GM19328 (cell line): Measurements from ENCODE around the gene MARCHF2.

ENCODE experiments used
- ATAC-seq: cut with Tn5 transposase; IDR thresholded peaks from one replicate; pipeline ENCODE4 v1.9.1; 2021; ENCODE audit warnings: mild to moderate bottlenecking, moderate library complexity; ENCODE audit not compliant: unreplicated experiment

The MARCHF2 gene

DNA sequence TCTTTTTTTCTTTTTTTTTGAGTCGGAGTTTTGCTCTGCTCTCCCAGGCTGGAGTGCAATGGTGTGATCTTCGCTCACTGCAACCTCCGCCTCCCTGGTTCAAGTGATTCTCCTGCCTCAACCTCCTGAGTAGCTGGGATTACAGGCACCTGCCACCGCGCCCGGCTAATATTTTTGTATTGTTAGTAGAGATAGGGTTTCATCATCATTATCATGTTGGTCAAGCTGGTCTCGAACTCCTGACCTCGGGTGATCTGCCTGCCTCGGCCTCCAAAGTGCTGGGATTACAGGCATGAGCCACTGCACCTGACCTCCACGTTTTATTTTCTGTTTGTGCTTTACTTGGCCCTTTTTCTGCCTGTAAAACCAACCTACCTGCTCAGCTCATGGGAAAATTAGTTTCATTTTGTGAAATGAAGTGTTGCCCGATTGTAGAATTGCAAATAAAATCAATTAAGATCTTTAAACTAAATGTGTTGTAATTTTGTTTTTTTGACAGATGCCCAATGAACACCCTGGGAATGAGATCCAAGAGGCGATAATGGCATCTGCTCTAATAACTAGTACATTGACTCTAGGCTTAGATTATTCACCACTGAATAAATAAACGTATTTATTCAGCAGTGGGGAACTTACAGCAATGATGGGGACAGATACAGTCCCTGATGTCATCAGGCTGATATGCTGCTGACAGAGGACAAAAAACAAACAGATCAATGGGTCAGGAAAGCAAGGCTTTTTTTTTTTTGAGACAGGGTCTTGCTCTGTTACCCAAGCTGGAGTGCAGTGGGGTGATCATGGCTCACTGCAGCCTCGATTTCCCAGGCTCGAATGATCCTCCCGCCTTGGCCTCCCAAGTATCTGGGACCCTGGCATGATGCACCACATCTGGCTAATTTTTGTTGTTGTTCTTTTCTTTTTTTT lies 25.2 kb upstream of the MARCHF2 start:
- ATAC-seq, result no peak

DNA sequence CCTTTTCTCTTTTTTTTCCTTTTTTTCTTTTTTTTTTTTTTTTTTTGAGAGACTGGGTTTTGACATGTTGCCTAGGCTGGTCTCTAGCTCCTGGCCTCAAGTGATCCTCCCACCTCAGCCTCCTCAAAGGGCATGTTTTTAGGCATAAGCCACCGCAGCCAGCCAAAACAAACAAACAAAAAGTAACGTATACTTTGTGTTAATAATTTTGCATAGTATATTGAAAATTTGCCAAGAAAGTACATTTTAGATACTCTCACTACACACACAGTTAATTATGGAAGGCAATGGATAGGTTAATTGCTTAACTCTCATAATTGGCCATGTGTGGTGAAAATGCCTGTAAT lies 24.5 kb upstream of the MARCHF2 start:
- ATAC-seq, result no peak

DNA sequence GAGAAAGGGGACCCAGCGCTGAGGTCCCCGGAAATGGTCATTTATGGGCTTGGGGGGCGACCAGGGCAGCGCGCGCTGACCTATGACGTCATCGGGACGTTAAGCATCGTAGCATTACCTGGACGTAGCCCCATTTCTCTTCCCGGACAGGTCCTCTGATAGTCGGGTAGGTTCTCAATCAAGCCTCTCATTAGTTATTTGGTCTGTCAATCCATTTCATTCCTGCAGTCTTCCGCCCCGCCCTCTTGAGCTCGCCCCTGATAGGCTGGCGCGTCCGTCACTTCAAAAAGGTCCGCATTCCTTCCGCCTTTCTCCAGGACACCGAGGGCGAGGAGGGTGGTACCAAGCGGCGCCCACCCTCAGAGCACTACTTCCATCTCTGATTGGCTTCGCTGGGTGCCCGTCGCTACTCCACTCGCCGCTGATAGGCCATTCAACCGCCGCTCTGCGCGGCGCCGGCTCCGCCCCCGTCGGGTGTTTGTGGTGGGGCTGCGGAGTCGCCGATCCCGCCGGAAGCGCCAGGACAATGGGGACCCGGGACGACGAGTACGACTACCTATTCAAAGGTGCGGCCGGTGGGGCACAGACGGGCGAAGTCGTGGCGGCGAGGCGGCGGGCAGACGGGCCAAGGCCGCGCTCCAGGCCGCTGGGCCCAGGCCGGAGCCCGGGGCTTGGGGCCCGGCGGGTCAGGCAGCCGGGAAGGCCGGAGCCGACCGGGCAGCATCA lies 23.1 kb upstream of the MARCHF2 start, which contains the start of gene RAB11B:
Gene RAB11B, plus strand, starts transcription at position 470 of the 726 bp plus-strand sequence. Its CDS starts 57 bp downstream, at position 527.
- ATAC-seq, result peak; percentile 86

DNA sequence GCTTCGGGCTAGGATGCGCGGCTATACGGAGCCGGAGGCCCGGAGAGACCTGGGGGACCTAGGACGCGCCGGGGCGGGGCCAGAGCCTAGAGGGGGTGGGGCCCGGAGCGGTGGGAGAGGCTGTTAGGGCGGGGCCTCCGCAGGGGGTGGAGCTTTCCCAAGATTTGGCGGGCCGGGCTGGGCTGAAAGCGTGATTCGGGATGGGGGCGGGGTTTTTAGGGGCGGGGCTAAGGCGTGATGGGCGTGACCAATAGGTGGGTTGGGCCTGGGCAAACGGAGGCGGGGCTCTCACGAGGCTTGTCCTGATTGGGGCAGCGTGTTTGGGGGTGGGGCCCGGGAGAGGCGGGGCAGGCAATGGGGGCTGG lies 22.5 kb upstream of the MARCHF2 start:
- peak; percentile 42 for ATAC-seq

DNA sequence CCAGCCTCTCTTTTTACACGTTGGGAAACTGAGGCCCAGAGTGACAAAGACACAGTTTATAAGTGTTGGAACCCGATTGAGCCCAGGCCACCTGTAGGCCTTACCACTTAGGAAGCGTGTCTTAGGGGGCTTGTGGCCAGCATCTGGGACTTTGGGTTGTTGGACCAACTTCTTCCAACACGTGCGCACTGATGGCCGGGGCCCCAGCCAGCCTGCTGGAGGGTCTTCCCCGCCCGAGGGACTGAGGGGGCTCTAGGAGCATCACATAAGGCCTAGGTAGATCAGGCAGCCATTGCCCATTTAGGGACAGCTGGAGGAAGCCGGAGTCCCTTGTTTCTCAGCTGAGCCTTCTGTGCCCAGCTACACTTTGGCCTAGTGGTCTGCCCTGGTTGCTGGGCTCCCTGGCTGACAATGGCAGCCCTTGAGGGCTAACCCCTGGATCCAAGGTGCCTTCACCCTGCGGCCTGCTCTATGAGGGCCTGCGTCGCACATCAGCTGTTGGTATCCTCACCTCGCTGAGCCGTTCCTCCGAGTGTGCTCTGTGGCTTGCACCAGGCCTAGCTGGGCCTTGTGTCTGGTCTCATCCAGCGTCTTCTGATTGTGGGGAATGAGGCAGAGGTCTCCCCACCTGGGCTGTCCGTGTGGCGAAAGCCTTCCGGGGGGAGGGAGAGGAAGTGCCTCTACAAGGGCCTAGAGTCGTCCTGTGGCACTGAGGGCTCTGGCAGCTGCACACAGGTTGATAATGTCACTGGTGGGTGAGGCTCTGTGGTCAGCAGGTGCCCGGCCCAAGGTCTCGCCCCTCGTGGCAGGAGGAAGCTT lies 21.7 kb upstream of the MARCHF2 start:
- no peak for ATAC-seq

DNA sequence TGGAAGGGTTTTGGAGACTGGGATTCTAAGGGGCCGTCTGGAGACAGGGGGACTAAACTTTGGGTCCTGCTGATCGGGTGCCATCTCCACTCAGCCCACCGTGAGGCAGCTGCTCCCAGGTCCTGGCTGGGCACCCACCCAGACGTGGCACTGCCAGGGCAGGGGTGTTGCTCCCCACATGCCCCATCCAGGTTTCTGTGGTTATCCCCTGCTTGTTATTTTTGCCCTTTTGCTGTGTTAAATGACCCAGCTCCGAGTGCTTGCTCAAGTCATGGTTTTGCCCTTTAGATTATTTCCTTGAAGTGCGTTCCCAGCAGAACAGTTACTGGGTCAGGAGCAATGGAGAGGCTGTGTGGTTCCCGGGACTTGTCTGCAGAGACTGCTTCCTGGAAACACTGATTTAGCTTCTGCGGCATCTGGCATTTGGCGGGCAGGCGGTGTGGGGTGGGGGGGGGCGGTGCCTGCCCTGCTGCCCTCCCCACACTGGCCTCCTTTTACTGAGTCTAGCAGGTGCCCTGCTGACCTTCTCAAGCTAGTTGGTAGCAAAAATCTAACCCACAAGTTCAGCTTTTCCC lies 21.0 kb upstream of the MARCHF2 start:
- no peak for ATAC-seq

DNA sequence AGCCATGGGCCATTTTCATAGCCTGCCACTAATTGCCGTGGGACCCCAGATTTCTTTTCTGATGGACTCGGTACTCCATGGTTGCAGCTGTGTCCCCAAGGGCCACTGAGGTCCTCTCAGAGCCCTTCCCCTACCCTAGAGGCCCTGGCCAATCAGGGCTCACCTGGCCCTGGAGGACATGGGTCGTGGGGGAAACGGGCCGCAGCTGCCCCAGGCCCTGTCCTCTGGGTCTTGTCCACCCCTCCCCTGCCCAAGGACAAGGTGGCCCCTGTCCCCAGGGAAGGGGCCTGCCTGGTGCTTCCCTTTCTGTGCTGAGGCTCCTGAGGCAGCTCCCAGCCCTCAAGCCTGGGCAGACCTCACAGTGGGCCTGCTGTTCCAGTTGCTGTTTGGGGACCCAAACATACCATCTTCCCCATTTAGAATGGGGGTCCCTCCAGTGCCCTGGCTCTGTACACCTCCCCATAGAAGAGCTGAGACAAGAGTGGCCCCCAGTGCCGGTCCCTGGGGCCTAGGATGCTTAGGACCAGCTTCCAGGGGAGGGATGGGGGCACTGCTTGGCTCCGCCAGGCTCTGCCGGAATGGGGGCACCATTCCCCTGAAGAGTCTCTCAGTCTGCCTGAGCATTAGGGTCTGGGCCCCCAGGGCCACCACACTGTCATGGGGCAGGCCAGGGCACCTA lies 19.8 kb upstream of the MARCHF2 start:
- no peak for ATAC-seq

DNA sequence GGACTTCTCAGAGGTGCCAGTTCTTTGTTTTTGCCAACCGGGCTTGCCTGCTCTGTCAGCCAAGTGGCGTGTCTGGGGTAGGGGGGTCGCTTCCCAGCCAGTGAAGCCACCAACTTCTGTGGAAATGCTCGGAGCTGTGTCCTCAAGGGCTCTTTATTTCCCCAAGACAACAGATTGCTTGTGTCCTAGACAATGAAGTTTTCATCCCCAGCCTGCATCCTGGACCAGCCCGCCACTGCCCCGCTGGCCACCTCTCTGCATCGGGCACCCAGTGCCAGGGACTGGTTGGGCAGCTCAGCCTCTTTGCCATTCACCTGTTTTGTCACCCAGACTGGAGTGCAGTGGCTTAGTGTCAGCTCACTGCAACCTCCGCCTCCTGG lies 19.2 kb upstream of the MARCHF2 start:
- no peak for ATAC-seq

DNA sequence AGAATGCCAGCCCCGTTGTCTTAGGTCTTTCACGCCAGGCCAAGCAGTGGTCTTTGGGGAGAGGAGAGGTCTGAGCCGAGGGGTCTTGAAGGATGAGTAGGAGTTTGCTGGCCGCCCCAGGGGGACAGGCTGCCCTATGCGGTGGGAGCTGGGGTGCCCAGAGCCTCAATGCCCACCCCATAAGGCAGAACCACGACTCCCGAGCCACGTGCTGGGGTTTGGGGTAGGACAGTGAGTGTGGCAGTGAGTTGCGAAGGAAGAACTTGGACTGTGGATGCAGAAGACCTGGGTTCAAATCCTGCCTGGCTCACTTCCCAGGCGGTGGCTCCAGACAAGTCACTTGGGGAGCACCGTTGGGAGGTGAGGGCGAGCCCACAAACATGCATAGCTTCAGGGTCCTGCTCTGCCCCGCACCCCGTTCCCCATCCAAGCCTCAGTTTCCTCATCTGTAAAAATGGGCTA lies 17.5 kb upstream of the MARCHF2 start:
- ATAC-seq, result no peak

DNA sequence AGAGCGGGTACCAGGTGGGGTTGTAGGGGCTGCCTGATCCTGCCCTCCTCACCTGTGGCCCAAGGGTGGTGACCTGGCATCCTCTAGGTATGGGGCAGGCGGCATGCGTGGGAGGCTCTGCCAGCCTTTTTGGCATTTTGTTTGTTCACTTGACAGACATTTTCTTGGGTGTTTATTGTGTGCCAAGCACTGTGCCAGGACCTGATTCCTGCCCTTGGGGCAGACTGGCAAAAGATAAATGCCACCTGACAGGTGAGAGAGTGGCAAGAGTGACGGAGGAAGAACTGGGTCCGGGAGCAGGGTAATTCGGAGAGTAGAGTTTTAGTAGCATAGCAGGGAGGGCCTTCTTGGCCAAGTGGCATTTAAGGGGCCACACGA lies 16.9 kb upstream of the MARCHF2 start:
- ATAC-seq, result no peak

DNA sequence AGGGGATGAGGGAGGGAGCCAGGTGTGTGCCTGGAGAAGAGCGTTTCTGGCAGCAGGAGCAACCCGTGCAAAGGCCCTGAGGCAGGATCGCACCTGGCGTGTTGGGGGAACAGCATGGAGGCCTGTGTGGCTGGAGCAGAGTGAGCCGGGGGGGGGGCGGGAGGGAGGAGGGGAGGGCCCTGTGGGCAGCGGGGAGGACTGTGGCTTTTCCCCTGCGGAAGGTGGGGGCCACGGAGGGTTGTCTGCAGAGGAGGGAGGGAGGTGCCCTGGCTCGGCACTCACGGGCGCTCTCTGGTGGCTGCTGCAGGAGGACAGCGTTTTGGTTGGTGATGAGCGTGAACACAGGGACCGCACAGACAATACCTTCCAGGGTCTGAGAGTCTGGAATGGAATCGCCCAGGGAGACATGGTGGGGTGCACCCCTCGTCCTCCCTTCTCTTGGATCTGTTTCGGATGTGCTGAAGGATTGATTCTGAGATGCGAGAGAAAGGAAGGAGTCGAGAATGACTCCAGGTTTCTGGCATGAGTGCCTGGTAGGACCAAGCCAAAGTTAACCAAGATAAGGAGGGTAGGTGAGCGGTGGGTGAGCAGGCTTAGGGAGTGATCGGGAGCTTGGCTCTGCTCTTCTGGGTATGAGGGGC lies 16.4 kb upstream of the MARCHF2 start:
- no peak for ATAC-seq

DNA sequence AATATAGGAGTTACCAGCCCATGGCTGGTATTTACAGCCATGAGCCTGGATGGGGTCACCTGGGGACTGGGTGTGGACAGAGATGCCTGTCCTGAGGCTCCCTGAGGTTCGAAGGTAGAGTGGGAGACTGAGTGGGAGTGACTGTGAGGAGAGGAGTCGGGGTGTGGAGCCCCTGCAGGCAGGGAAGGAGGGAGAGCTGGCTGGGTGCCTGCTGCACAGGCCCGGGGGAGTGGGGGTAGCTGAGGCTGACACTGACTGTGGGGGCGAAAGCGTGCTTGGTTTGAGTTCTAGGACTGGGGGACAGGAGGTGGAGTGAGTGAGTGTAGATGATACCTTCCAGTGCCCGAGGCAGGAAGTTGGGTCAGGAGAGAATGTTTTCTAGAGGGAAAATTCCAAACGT lies 15.8 kb upstream of the MARCHF2 start:
- ATAC-seq, result no peak

DNA sequence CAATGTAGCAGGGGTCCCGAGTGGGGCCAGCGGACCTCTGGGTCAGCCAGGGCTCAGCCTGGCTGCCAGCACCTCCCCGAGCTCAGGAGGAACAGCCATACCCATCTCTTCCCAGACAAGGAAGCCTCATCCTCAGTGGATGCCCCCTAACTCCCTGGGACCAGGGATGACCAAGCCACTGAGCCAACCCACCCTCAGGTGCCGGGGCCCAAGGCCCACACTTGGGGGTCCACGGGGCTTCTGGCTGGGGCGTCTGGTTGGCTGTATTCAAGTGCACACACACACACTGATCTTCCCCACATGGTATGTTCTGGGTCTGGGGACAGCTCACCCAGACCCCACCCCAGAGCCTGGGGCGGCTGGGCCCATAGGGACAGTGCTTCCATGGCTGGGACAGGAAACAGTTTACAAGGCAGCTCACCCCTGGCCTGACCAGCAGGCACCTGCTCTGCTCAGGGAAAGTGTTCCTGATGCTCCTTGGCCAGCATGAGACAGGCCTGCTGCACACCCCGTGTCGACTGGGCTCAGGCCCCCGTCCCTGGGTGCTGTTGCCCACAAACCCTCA lies 15.3 kb upstream of the MARCHF2 start:
- ATAC-seq, result no peak

DNA sequence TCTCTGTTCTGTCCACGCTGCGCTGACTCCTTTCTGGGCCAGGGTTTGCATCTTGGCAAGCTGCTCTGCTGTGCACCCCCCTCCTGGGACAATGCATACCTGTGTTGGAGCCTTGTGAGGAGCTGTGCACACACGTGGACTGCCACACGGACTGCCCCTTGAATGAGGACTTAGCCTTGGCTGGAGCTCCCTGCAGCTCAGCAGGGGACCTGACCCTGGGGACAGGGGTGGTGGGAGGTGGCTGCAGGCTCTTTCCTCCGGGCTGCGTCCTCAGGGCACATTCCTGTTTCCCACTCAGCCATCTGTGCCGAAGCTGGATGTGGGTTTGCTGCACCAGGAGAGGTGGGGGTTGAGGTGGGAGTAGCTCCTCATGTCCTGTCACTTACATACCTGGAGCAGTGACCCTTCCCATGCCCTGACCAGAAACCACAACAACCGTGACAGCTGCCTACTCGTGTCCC lies 14.8 kb upstream of the MARCHF2 start:
- no peak for ATAC-seq

DNA sequence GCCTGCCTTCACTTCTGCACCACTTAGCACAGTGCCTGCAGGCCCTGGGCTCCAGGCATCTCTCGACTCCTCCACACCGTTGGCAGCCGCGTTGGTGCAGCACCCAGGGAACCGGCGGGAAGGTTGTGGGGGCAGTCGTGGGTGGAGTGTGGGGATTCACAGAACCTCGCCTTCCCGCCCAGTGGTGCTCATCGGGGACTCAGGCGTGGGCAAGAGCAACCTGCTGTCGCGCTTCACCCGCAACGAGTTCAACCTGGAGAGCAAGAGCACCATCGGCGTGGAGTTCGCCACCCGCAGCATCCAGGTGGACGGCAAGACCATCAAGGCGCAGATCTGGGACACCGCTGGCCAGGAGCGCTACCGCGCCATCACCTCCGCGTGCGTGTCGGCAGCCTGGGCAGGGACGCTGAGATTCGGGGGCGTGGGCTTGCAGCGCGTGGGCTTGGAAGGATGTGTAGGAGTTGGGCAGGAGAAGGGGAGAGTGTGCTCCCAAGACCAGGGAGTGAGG lies 13.4 kb upstream of the MARCHF2 start:
- ATAC-seq, result no peak

DNA sequence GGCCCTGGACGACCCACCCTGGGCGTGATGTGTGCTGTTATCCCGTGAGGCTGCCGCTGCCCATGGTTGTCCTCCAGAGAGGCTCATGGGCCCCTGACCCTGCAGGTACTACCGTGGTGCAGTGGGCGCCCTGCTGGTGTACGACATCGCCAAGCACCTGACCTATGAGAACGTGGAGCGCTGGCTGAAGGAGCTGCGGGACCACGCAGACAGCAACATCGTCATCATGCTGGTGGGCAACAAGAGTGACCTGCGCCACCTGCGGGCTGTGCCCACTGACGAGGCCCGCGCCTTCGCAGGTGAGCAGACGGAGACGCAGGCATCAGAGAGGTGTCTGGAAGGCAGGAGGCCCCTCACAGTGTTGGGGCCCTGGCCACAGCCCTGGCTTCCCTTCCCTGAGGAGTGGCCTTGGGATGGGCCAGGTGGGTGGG lies 11.1 kb upstream of the MARCHF2 start:
- no peak for ATAC-seq

DNA sequence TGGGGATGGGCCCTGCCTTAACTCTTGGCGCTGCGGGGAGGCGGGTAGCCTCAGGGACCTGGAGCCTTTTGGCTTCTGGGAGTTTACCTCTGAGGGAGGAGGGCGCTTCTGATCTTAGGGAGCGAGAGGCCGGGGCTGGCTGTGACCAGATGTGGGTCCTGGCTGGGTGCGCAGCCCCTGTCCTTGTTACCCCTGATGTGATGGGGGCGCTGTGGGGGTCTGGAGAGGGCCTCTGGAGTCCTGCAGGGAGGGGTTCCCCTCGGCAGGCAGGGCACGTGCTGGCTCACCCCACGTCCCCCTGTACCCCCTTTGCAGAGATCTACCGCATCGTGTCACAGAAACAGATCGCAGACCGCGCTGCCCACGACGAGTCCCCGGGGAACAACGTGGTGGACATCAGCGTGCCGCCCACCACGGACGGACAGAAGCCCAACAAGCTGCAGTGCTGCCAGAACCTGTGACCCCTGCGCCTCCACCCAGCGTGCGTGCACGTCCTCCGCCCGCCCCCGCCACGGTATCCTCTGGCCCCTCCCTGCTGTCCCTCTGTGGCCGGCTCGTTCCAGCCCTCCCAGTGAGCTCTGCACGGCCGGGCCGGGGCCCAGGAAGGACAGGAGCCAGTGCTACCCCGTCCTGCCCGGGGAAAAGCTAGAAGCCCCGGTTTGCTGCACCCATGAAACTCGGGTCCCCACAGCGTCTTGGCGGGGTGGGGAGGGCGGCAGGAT lies 9.8 kb upstream of the MARCHF2 start:
- ATAC-seq, result no peak

DNA sequence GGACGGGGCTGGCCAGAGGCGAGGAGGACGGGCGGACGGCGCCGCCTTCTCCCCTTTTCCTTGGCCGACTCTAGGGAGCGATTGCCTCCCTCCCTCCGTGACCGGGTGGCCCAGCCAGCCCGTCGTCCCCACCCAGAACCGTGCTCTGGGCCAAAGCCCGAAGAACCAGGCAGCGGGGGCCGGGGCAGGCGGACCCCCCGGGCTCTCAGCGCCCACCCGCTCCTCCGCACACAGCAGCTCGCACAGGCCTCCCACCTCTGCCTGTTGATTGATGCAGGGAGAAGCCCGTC lies 9.3 kb upstream of the MARCHF2 start:
- ATAC-seq, result no peak
